NB4 (cell line): ENCODE results near the gene DAPL1.

Experiments used
- DNase-seq: peaks from one replicate; pipeline ENCODE4 v3.0.0; 2010; ENCODE audit warnings: low read depth
- H3K4me3 ChIP-seq: one replicate; pipeline ENCODE4 v1.5.1; 2011; ENCODE audit warnings: mild to moderate bottlenecking, low read depth, low read length, moderate library complexity
- MYC ChIP-seq: IDR thresholded peaks from 2 replicates; pipeline ENCODE4 v1.6.1; 2011; ENCODE audit warnings: low read depth, low read length
- POLR2A ChIP-seq: IDR thresholded peaks from 2 replicates; pipeline ENCODE4 v1.6.1; 2011; ENCODE audit warnings: mild to moderate bottlenecking; ENCODE audit not compliant: insufficient read length; ENCODE audit errors: extremely low read depth
- TF ChIP-seq, protein P1 (sequence below): IDR thresholded peaks from one replicate; pipeline ENCODE4 v1.5.1; 2012; ENCODE audit warnings: low read depth, low read length
- TF ChIP-seq, protein P2 (sequence below): IDR thresholded peaks from 2 replicates; pipeline ENCODE4 v1.6.1; 2011; ENCODE audit warnings: low read depth, low read length

The DAPL1 gene

DNA sequence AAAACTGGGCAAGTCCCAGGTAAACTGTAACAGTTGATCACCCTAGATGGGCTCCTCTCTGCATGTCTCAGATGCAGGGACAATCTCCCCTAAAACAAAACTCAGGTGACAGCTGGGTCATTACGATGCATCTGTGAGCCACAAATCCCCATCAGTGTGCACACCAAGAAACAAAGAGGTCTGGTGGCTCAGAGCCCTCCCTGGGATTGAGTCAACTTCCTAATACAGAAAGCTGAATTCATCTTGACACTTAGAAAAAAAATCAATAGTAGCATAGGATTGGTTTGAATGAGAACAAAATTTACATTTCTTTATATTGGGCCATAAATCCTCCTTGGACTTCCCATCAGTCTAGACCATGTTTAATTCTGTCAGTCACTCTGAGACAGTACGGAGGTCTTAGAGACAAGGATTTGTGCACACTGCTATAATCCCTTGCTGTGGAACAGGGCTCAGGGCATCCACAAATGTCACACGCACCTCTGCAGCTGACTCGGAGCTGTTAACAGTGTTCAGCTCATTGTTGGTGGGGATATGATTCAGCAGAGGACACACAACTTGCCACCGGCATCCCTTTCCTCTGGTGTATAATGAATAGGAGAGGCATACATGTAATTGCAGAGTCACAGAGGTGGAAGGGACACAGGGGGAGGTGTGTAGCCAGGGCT, 44.5 kb upstream of the DAPL1 start:
- DNase-seq = no peak

DNA sequence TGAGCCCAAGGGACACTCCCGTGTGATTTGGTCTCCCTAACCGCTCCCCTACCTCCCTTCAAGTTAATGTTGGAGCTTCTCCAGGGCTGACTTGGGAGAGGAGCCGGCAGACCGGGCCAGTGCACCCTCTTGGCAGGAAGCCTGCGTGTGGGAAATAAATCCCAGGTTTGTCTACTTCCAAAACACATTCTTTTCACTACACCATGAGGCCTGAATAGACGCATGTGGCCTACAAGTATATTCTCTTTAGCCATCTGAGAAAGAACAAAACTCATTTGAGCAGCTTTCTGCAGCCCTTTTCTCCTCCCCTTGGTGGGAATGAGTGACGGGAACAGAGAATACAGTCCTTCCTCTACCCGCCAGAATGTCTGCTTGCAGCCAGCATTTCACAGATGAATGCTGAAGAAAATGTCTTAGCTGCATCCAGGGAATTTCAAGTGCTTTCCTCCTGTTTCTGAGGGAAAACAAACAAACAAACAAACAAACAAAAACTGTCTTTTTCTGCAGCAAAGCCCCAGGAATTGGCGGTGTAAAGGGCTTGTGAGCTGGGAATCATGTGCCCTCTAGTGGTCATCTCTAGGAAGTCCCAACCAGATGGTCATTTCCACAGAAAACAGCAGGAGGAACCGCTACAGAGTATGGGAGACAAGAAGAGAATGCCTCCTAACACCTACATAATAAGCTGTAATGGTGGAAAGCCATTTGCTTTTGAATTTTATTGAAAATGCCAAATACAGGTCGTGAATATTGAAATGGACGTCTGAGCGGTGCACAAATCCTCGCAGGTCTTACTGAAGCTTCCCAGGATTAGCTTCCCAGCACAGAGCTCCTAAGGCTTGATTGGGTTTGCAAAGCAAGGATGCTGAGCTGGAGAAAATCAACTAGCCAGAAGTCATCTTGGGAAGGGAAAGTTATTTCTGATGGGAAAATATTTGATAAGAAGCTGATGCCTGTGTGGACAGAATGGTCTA, 41.2 kb upstream of the DAPL1 start:
- H3K4me3 ChIP-seq = no peak overlapping the region
- peak; percentile 67 for DNase-seq
- no peak for TF ChIP-seq MYC
- TF ChIP-seq, protein P1, sequence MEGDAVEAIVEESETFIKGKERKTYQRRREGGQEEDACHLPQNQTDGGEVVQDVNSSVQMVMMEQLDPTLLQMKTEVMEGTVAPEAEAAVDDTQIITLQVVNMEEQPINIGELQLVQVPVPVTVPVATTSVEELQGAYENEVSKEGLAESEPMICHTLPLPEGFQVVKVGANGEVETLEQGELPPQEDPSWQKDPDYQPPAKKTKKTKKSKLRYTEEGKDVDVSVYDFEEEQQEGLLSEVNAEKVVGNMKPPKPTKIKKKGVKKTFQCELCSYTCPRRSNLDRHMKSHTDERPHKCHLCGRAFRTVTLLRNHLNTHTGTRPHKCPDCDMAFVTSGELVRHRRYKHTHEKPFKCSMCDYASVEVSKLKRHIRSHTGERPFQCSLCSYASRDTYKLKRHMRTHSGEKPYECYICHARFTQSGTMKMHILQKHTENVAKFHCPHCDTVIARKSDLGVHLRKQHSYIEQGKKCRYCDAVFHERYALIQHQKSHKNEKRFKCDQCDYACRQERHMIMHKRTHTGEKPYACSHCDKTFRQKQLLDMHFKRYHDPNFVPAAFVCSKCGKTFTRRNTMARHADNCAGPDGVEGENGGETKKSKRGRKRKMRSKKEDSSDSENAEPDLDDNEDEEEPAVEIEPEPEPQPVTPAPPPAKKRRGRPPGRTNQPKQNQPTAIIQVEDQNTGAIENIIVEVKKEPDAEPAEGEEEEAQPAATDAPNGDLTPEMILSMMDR = peak; percentile 92
- TF ChIP-seq, protein P2, sequence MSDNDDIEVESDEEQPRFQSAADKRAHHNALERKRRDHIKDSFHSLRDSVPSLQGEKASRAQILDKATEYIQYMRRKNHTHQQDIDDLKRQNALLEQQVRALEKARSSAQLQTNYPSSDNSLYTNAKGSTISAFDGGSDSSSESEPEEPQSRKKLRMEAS = no peak

More for the DNA sequence above, 44.5 kb upstream of the DAPL1 start:
- TF ChIP-seq POLR2A (no peak), MYC (no peak)
- TF ChIP-seq, protein P1 = no peak
- TF ChIP-seq, protein P2 = no peak
- no peak overlapping the region for H3K4me3 ChIP-seq

DNA sequence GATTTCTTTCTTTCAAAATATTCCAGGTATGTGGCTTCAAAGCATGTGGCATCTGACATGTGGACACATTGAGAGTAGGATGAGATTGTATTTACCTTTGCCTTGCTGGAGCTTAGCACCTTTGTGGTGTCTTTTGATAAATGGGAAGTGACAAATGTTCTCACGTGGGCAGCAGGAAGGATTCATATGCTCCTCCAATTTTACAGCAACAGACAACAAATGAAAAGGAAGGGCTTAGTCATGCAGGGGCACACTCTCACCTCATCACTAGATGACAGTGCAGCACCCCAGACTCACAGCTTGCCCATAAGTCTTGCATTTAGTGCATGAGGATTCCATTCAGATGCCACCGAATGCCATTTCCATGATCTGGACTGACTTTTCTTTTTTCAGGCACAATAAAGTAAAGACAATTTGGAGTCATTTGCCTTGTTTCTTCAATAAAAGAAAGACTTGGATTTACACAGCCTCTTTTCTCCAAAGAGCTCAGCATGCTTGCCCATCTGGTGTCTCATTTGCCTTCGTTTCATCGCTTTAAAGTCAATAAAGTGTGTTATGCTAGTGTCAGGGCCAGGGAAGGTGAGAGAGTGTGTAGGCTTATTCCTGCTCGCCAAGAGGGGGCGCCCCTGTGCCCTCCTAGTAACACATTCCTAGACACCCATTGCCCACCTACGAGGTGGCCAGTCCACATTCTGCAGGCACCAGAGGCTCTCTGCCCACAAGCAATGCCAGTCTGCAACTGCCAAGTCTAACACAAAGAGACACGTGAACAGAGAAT, 39.6 kb upstream of the DAPL1 start:
- DNase-seq = peak; percentile 33
- no peak overlapping the region for H3K4me3 ChIP-seq
- TF ChIP-seq MYC (no peak), POLR2A (no peak)
- TF ChIP-seq, protein P1 = peak; percentile 60
- TF ChIP-seq, protein P2 = no peak

DNA sequence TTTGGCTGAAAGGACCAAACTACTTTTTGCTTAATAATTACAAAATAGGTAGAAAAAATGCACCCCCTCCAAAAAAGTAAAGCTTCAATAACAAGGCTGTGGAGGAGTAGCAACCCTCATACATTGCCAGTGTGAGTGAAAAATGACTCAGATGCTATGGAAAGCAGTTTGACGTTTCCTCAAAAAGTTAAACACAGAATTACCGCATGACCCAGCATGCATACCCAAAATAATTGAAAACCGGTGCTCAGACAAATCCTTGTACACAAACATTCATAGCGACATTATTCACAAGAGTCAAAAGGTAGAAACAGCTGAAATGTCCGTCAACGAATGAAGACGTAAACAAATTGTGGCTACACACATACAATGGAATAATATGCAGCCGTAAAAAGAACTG, 38.8 kb upstream of the DAPL1 start:
- TF ChIP-seq POLR2A (no peak), MYC (no peak)
- TF ChIP-seq, protein P2 = no peak
- TF ChIP-seq, protein P1 = no peak
- DNase-seq = no peak
- H3K4me3 ChIP-seq = no peak overlapping the region

DNA sequence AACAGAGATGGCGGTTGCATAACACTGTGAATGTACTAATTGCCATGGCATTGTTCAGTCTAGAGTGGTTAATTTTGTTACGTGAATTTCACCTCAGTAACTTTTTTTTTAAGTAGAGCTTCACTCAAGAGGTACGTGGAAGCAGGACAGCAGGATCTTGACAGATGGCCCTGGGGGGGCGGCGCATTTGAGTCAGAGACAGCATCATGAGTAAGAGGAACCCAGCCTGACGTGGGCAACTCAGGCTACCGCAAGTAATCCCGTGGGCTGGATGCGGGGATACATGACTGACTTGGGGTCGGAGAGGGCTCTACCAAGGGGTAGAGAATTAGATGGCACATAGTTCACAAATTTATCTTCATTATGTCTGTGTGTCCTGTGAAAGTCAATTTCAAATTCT, 38.1 kb upstream of the DAPL1 start:
- TF ChIP-seq POLR2A (no peak), MYC (no peak)
- TF ChIP-seq, protein P1 = no peak
- TF ChIP-seq, protein P2 = no peak
- DNase-seq = no peak
- no peak overlapping the region for H3K4me3 ChIP-seq
